NCI-H82 treated with DMSO at 0.1 percent for 48 hours (cell line): ENCODE measurements around the gene AFAP1.

Experiments
- DNase-seq: peaks from one replicate; lab custom pipeline; 2025; ENCODE audit not compliant: unreplicated experiment; lab: John Stamatoyannopoulos, UW

The AFAP1 gene

GRCh38 chr4:7939377-7940108, at the start of gene AFAP1:
AFAP1 (minus strand) TSS chr4:7939861; CDS start chr4:7872078, 67,783 bp downstream.
- peak; percentile 45 for DNase-seq

- DNase-seq, result no peak
Measured at GRCh38 chr4:7988437-7988836, 48.8 kb upstream of the AFAP1 start.

- DNase-seq, result peak; percentile 17
Measured at GRCh38 chr4:7987148-7987989, 47.7 kb upstream of the AFAP1 start.

GRCh38 chr4:7985891-7986441, 46.3 kb upstream of the AFAP1 start:
- DNase-seq, result no peak

- no peak for DNase-seq
Measured at GRCh38 chr4:7985072-7985471, 45.4 kb upstream of the AFAP1 start.

- no peak for DNase-seq
Measured at GRCh38 chr4:7984286-7984925, 44.7 kb upstream of the AFAP1 start.

- no peak for DNase-seq
Measured at GRCh38 chr4:7983296-7983695, 43.6 kb upstream of the AFAP1 start.

GRCh38 chr4:7981738-7982394, 42.2 kb upstream of the AFAP1 start:
- DNase-seq, result no peak

- no peak for DNase-seq
Measured at GRCh38 chr4:7980036-7980435, 40.4 kb upstream of the AFAP1 start.

GRCh38 chr4:7979652-7979968, 39.9 kb upstream of the AFAP1 start:
- no peak for DNase-seq

GRCh38 chr4:7978907-7979651, 39.4 kb upstream of the AFAP1 start:
- no peak for DNase-seq

- no peak for DNase-seq
Measured at GRCh38 chr4:7978489-7978888, 38.8 kb upstream of the AFAP1 start.

- DNase-seq, result no peak
Measured at GRCh38 chr4:7976634-7977033, 37.0 kb upstream of the AFAP1 start.

GRCh38 chr4:7976025-7976424, 36.4 kb upstream of the AFAP1 start:
- DNase-seq, result no peak

GRCh38 chr4:7974425-7974824, 34.8 kb upstream of the AFAP1 start:
- no peak for DNase-seq

- no peak for DNase-seq
Measured at GRCh38 chr4:7973545-7973981, 33.9 kb upstream of the AFAP1 start.

GRCh38 chr4:7971881-7972500, 32.3 kb upstream of the AFAP1 start:
- DNase-seq, result no peak

GRCh38 chr4:7971159-7971631, 31.5 kb upstream of the AFAP1 start:
- DNase-seq, result no peak

GRCh38 chr4:7970361-7970946, 30.8 kb upstream of the AFAP1 start:
- no peak for DNase-seq
